GM19023 (cell line): ENCODE results near the gene TPST2.

Source experiments
- ATAC-seq: cut with Tn5 transposase; IDR thresholded peaks from one replicate; pipeline ENCODE4 v1.9.1; 2021; ENCODE audit warnings: mild to moderate bottlenecking, moderate library complexity; ENCODE audit not compliant: unreplicated experiment

TPST2 gene

DNA sequence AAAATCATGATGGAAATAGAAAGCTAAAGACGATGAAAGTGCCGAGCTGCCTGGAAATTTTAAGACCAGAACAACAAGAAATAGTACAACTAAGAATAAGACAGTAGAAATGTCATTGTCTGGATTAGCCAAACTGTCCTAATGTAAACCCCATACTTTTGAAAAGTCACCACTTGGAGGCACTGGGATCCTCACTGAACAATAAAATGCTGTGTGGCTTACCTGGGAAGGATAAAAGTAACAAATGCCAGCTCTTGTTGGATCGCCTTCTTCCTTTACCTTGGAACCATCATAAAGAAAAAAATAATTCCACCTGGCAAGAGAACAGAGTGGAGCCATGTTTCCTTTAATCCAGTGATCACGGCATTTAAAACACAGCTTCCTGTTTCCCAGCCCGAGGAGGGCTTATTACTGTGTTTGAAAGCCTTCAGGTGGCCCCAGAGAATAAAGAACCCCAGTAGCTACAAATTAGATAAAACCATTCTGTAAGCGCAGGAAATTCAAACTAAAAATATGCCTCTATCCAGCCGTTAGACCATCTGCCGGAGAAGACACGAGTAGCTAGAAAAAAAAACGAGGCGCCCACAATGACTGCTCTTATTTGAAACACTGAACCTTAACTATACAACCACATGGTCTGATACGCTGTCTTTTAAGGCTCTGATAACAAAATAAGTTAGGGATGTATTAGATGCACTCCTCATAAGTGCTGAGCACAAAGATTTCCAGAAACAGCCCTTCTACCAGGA, 110.7 kb downstream of the TPST2 start:
- no peak for ATAC-seq

DNA sequence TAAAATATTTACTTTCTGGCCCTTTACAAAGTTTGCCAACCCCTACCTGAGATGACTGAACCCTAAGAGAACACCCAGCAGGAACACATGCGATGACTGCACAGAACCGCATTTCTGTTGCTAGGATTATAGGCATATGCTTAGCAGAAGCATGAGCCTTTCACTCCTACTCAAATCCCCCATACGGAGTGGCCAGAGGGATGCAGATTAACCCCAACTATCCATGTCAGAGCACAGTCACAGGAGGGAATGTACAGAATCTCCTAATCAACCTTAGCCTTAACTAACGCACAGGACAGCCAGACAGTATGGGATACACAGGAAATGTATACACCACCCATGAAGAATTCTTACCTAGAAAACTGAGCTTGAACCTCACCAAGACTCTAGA, 112.6 kb downstream of the TPST2 start:
- ATAC-seq: no peak

DNA sequence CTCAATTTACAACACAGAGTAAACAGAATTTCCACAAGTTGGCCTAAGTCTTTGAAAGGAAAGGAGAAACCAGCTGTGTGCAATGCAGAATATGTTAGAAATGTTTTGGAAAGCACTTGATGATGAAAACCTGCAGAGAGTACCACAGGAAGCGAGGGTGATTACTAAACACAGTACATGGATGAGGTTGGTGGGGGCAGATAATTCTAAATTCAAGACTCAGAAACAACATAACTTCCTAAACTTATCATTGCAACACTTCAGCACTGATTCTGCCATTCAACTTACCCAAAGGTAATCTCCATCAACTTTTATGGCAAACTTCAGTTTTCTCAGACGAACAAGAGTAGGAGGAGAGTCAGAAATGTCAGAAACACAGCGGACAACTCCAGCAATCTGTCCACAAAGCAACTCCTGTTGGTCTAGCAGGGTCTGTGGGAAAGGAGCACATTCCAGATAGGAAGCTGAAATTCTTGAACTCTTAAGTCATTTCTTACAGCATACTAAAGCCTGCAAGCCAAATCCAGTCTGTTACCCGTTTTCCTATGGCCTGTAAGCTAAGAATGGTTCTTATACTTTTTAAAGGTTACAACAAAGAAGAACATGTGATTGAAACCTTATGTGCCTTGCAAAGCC, 113.1 kb downstream of the TPST2 start:
- ATAC-seq: no peak

DNA sequence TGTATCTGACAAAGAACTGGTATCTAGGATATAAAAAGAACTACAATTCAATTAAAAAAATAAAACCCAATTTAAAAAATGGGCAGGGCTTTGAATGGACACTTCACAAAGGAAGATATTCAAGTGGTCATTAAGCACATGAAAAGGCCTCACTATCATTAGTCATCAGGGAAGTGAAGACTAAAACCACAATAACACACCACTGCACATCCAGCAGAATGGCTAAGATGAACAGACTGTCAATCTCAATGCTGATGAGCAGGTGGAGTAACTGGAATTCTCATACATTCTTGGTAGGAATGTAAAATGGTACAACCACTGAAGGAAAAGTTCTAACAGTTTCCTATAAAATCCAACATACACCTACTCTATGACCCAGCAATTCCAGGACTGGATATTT, 115.2 kb downstream of the TPST2 start:
- no peak for ATAC-seq
